IMR-90 (cell line): Measurements from ENCODE around the gene DCLK1. TPM values are rescaled to one million over a fixed set of nuclear protein-coding genes. Genes with fewer than 3 reads are reported as not detected.

Experiments used
- ATAC-seq: fragments of 200-7000 bp; cut with Tn5 transposase; 2 replicates; pipeline ENCODE4 v1.9.1; 2020; ENCODE audit warnings: low read depth, mild to moderate bottlenecking, moderate library complexity
- BruUV-seq: library from RNA; stranded (reverse); fragments of 400-500 nt; replicated peaks from 2 replicates; lab custom pipeline; 2021; lab: Mats Ljungman, UMichigan
- CTCF ChIA-PET: fragments of 300-600 bp; formaldehyde crosslinking; extraction: SDS; loops from one replicate; lab custom pipeline; 2021; ENCODE audit warnings: antibody characterized with exemption; lab: Yijun Ruan, JAX
- POLR2A ChIA-PET: fragments of 300-600 bp; sonication (Branson Sonifier 250); formaldehyde crosslinking; loops from one replicate; lab custom pipeline; 2022; ENCODE audit warnings: antibody characterized with exemption; ENCODE audit not compliant: unreplicated experiment; lab: Charles Lee
- DNase-seq: peaks from one replicate; pipeline ENCODE4 v3.0.0; 2013
- H2AFZ ChIP-seq: replicated peaks from 2 replicates; pipeline ENCODE3; 2013; ENCODE audit warnings: low read length, mild to moderate bottlenecking; ENCODE audit not compliant: poor library complexity
- H2AK5ac ChIP-seq: 2 replicates; pipeline ENCODE4 v1.6.1; 2013; ENCODE audit warnings: low read depth, low read length, inconsistent platforms
- H2AK9ac ChIP-seq: replicated peaks from 2 replicates; pipeline ENCODE3; 2013; ENCODE audit warnings: mild to moderate bottlenecking, low read depth, low read length, moderate library complexity; ENCODE audit not compliant: poor library complexity
- H2BK120ac ChIP-seq: 2 replicates; pipeline ENCODE4 v1.6.1; 2013; ENCODE audit warnings: low read depth, low read length, inconsistent platforms
- H2BK15ac ChIP-seq: 3 replicates; pipeline ENCODE4 v1.6.1; 2013; ENCODE audit warnings: low read depth, low read length, inconsistent platforms
- H2BK20ac ChIP-seq: 2 replicates; pipeline ENCODE4 v1.6.1; 2013; ENCODE audit warnings: low read depth, mild to moderate bottlenecking, inconsistent platforms, low read length, moderate library complexity
- H2BK5ac ChIP-seq: 2 replicates; pipeline ENCODE4 v1.6.1; 2013; ENCODE audit warnings: mild to moderate bottlenecking, low read depth, low read length, inconsistent platforms; ENCODE audit not compliant: poor library complexity, severe bottlenecking
- H3K14ac ChIP-seq: replicated peaks from 2 replicates; pipeline ENCODE4 v1.6.1; 2013; ENCODE audit warnings: low read depth, low read length, inconsistent platforms
- H3K18ac ChIP-seq: 2 replicates; pipeline ENCODE4 v1.6.1; 2013; ENCODE audit warnings: low read depth, low read length, control low read depth
- H3K23ac ChIP-seq: 2 replicates; pipeline ENCODE4 v1.6.1; 2013; ENCODE audit warnings: low read depth, low read length, inconsistent platforms
- H3K27ac ChIP-seq: 2 replicates; pipeline ENCODE4 v1.5.1; 2013; ENCODE audit warnings: mild to moderate bottlenecking, control low read depth, low read length; ENCODE audit not compliant: insufficient read depth
- H3K27me3 ChIP-seq: 2 replicates; pipeline ENCODE4 v1.6.1; 2013; ENCODE audit warnings: low read length; ENCODE audit not compliant: control insufficient read depth, insufficient read depth
- H3K36me3 ChIP-seq: 2 replicates; pipeline ENCODE4 v1.6.1; 2013; ENCODE audit warnings: low read length, mixed read lengths; ENCODE audit not compliant: control insufficient read depth, insufficient read depth
- H3K4ac ChIP-seq: 2 replicates; pipeline ENCODE4 v1.6.1; 2013; ENCODE audit warnings: low read depth, low read length, inconsistent platforms
- H3K4me1 ChIP-seq: 2 replicates; pipeline ENCODE4 v1.6.1; 2013; ENCODE audit warnings: low read length, mixed read lengths; ENCODE audit not compliant: control insufficient read depth, insufficient read depth
- H3K4me2 ChIP-seq: 2 replicates; pipeline ENCODE4 v1.6.1; 2013; ENCODE audit warnings: low read depth, mild to moderate bottlenecking, control low read depth, low read length, moderate library complexity
- H3K4me3 ChIP-seq: 2 replicates; pipeline ENCODE4 v1.5.1; 2013; ENCODE audit warnings: low read depth, mild to moderate bottlenecking, control low read depth, low read length, moderate library complexity; ENCODE audit not compliant: insufficient read depth
- H3K56ac ChIP-seq: 2 replicates; pipeline ENCODE4 v1.6.1; 2013; ENCODE audit warnings: low read length, inconsistent platforms; ENCODE audit not compliant: insufficient read depth; ENCODE audit errors: extremely low read depth
- H3K79me1 ChIP-seq, 2 experiments: 2 replicates each; pipeline ENCODE4 v1.6.1; 2013; ENCODE audit warnings: low read length in 2 of 2, inconsistent platforms in 1 of 2, low read depth in 1 of 2
- H3K9ac ChIP-seq: 2 replicates; pipeline ENCODE4 v1.6.1; 2013; ENCODE audit warnings: low read depth, low read length, control low read depth
- H3K9me1 ChIP-seq: 2 replicates; pipeline ENCODE4 v1.6.1; 2013; ENCODE audit warnings: low read length, inconsistent platforms; ENCODE audit not compliant: insufficient read depth
- H3K9me3 ChIP-seq: 2 replicates; pipeline ENCODE4 v1.6.1; 2013; ENCODE audit warnings: low read length; ENCODE audit not compliant: control insufficient read depth, insufficient read depth
- H4K20me1 ChIP-seq: 2 replicates; pipeline ENCODE4 v1.6.1; 2013; ENCODE audit warnings: low read length, inconsistent platforms; ENCODE audit not compliant: insufficient read depth
- H4K5ac ChIP-seq: 2 replicates; pipeline ENCODE4 v1.6.1; 2013; ENCODE audit warnings: mild to moderate bottlenecking, low read depth, low read length, control low read depth
- H4K8ac ChIP-seq, 2 experiments: 2 replicates each; pipeline ENCODE4 v1.6.1; 2013; ENCODE audit warnings: low read depth in 2 of 2, low read length in 2 of 2, control low read depth in 1 of 2, inconsistent platforms in 1 of 2
- H4K91ac ChIP-seq: 2 replicates; pipeline ENCODE4 v1.6.1; 2013; ENCODE audit warnings: low read depth, low read length, inconsistent platforms; ENCODE audit not compliant: insufficient read depth
- BHLHE40 ChIP-seq: fragments of 150-350 bp; IDR thresholded peaks from 2 replicates; pipeline ENCODE4 v1.6.1; 2016; ENCODE audit warnings: mild to moderate bottlenecking, low read depth, low read length
- CEBPB ChIP-seq: IDR thresholded peaks from 2 replicates; pipeline ENCODE4 v1.6.1; 2012; ENCODE audit warnings: low read depth, low read length, improper control_type of control experiment
- CHD1 ChIP-seq: IDR thresholded peaks from 2 replicates; pipeline ENCODE4 v1.6.1; 2012; ENCODE audit warnings: low read depth, low read length, improper control_type of control experiment
- FOS ChIP-seq: fragments of 150-350 bp; IDR thresholded peaks from 2 replicates; pipeline ENCODE4 v1.6.1; 2016; ENCODE audit warnings: low read depth, low read length
- MAFK ChIP-seq: IDR thresholded peaks from 2 replicates; pipeline ENCODE4 v1.6.1; 2012; ENCODE audit warnings: low read depth, low read length, improper control_type of control experiment
- NFE2L2 ChIP-seq: fragments of 150-350 bp; IDR thresholded peaks from 2 replicates; pipeline ENCODE4 v1.6.1; 2016; ENCODE audit warnings: low read depth, mild to moderate bottlenecking, low read length
- POLR2A ChIP-seq: IDR thresholded peaks from 2 replicates; pipeline ENCODE4 v1.6.1; 2012; ENCODE audit warnings: mild to moderate bottlenecking, low read depth, low read length
- RAD21 ChIP-seq: IDR thresholded peaks from 2 replicates; pipeline ENCODE4 v1.6.1; 2012; ENCODE audit warnings: low read length, improper control_type of control experiment
- RCOR1 ChIP-seq: IDR thresholded peaks from 2 replicates; pipeline ENCODE4 v1.6.1; 2012; ENCODE audit warnings: mild to moderate bottlenecking, low read length, improper control_type of control experiment; ENCODE audit not compliant: insufficient replicate concordance
- RFX5 ChIP-seq: IDR thresholded peaks from 2 replicates; pipeline ENCODE4 v1.8.0; 2012; ENCODE audit warnings: low read depth, mild to moderate bottlenecking, low read length, moderate library complexity
- WGBS, 2 experiments: methylation state at CpG; one replicate each; pipeline versions ENCODE4 v1.1.5 to v1.1.7; 2013; ENCODE audit warnings: missing lambda C conversion rate in 2 of 2; ENCODE audit not compliant: insufficient read length in 1 of 2; ENCODE audit errors: extremely low coverage in 2 of 2; 5-methylcytosine and 5-hydroxymethylcytosine counted together
- dilution Hi-C: fragments of 300-500 bp; cut with HindIII; formaldehyde crosslinking; loops from one replicate; pipeline ENCODE4 v1.14.3; 2018; ENCODE audit warnings: low sequenced_read_pairs; ENCODE audit not compliant: unreplicated experiment
- in situ Hi-C: fragments of 300-500 bp; cut with MboI; formaldehyde crosslinking; loops from 3 replicates; pipeline ENCODE4 v1.14.3; 2019; ENCODE audit warnings: low sequenced_read_pairs, inconsistent platforms, mixed read lengths
- intact Hi-C: fragments of 100-400 bp; cut with micrococcal nuclease; formaldehyde crosslinking; loops from 2 replicates; pipeline ENCODE4 v1.10.0; 2022
- polyA plus RNA-seq, 3 experiments: library from polyadenylated mRNA; depleted of rRNA; stranded (reverse); fragments of >200 nt; gene quantifications; 2 replicates each; pipeline ENCODE4 v1.2.3, GENCODE V29; 2012; ENCODE audit warnings: low replicate concordance in 1 of 3
- total RNA-seq: library from RNA; depleted of rRNA; stranded (reverse); fragments of >200 nt; gene quantifications from 2 replicates; pipeline ENCODE4 v1.2.3, GENCODE V29; 2012
- TF ChIP-seq, protein P1 (sequence below): fragments of 150-350 bp; IDR thresholded peaks from 2 replicates; pipeline ENCODE4 v1.6.1; 2017; ENCODE audit warnings: mild to moderate bottlenecking, antibody characterized with exemption, low read length, low read depth
- TF ChIP-seq, protein P2 (sequence below): conservative IDR thresholded peaks from 2 replicates; pipeline ENCODE4 v1.5.1; 2012; ENCODE audit warnings: mild to moderate bottlenecking, low read depth, low read length, improper control_type of control experiment
- TF ChIP-seq, protein P3 (sequence below): fragments of 150-350 bp; IDR thresholded peaks from 2 replicates; pipeline ENCODE4 v1.6.1; 2016; ENCODE audit warnings: low read depth, mild to moderate bottlenecking, low read length, moderate library complexity, borderline replicate concordance

DCLK1 gene
- total and polyA plus RNA-seq, 2 of the 4 experiments (the other 2 are of a cell fraction) = under 0.01 to 0.02 TPM

DNA sequence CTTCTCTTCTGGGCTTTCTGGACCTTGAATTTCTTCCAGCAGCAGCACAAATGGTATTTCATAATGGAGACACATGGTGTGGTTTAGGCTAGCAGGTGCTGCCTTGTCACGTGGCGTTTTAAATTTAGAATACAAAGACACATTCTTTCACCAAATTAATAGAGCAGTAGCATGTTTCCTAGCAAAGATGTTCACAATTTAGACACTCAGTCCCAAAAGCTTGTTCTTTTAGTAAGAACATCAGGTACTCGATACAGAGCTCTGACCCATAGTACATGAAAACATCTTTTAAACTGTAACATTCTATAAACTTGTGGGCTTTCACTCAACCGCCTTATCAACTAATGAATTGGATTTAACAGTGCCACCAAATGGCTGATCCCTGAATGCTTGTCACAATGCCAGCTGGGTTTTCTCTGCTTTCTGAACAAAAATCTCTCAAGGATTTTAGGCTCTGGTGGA is 290.1 kb downstream of the DCLK1 start:
- H2BK120ac ChIP-seq = no peak overlapping the region
- no peak overlapping the region for H3K14ac ChIP-seq
- peaks cover 2% of the 10 kb centered on the region for H3K4me1 ChIP-seq
- in situ Hi-C loops (no loop called here), dilution Hi-C loops (no loop called here), intact Hi-C loops (no loop called here)
- no peak overlapping the region for H3K4me2 ChIP-seq
- POLR2A ChIA-PET = no interaction called here
- H4K5ac ChIP-seq = no peak overlapping the region
- H3K79me1 ChIP-seq = no peaks in the 10 kb centered on the region
- no peak overlapping the region for H2AFZ ChIP-seq
- H3K9me3 ChIP-seq = no peaks in the 10 kb centered on the region
- no CpG with 5 or more reads among the region's 4 CpGs for WGBS, 2 experiments
- BruUV-seq = no TSS peak
- no peaks in the 10 kb centered on the region for H3K9me1 ChIP-seq
- no peak overlapping the region for H3K23ac ChIP-seq
- H4K8ac ChIP-seq = no peak overlapping the region
- H3K4me3 ChIP-seq = no peak overlapping the region
- no peaks in the 10 kb centered on the region for H4K20me1 ChIP-seq
- no peaks in the 10 kb centered on the region for H3K27me3 ChIP-seq
- DNase-seq (no peak), ATAC-seq (no peak)
- CTCF ChIA-PET = interaction anchor here (0.6 kb wide), 1 partner anchor 113 kb away, joined by 9 read pairs; no protein-coding TSS in a partner anchor
- H3K18ac ChIP-seq = no peak overlapping the region
- no peak overlapping the region for H2AK9ac ChIP-seq
- H3K56ac ChIP-seq = no peak overlapping the region
- no peak overlapping the region for H4K91ac ChIP-seq
- no peak overlapping the region for H3K27ac ChIP-seq
- H3K36me3 ChIP-seq = no peaks in the 10 kb centered on the region
- no peak overlapping the region for H3K9ac ChIP-seq
- H2BK20ac ChIP-seq = no peak overlapping the region
- TF ChIP-seq, protein P1, sequence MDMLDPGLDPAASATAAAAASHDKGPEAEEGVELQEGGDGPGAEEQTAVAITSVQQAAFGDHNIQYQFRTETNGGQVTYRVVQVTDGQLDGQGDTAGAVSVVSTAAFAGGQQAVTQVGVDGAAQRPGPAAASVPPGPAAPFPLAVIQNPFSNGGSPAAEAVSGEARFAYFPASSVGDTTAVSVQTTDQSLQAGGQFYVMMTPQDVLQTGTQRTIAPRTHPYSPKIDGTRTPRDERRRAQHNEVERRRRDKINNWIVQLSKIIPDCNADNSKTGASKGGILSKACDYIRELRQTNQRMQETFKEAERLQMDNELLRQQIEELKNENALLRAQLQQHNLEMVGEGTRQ = no peak
- TF ChIP-seq, protein P2, sequence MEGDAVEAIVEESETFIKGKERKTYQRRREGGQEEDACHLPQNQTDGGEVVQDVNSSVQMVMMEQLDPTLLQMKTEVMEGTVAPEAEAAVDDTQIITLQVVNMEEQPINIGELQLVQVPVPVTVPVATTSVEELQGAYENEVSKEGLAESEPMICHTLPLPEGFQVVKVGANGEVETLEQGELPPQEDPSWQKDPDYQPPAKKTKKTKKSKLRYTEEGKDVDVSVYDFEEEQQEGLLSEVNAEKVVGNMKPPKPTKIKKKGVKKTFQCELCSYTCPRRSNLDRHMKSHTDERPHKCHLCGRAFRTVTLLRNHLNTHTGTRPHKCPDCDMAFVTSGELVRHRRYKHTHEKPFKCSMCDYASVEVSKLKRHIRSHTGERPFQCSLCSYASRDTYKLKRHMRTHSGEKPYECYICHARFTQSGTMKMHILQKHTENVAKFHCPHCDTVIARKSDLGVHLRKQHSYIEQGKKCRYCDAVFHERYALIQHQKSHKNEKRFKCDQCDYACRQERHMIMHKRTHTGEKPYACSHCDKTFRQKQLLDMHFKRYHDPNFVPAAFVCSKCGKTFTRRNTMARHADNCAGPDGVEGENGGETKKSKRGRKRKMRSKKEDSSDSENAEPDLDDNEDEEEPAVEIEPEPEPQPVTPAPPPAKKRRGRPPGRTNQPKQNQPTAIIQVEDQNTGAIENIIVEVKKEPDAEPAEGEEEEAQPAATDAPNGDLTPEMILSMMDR = no peak
- no peak for TF ChIP-seq RFX5
- TF ChIP-seq POLR2A = no peak
- no peak for TF ChIP-seq BHLHE40
- TF ChIP-seq NFE2L2 = no peak
- no peak for TF ChIP-seq MAFK
- TF ChIP-seq, protein P3, sequence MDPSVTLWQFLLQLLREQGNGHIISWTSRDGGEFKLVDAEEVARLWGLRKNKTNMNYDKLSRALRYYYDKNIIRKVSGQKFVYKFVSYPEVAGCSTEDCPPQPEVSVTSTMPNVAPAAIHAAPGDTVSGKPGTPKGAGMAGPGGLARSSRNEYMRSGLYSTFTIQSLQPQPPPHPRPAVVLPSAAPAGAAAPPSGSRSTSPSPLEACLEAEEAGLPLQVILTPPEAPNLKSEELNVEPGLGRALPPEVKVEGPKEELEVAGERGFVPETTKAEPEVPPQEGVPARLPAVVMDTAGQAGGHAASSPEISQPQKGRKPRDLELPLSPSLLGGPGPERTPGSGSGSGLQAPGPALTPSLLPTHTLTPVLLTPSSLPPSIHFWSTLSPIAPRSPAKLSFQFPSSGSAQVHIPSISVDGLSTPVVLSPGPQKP = no peak
- TF ChIP-seq CHD1 = no peak
- no peak for TF ChIP-seq CEBPB
- TF ChIP-seq RCOR1 = no peak
- no peak for TF ChIP-seq FOS
- no peak for TF ChIP-seq RAD21
- no peak overlapping the region for H3K4ac ChIP-seq
- H2BK5ac ChIP-seq = no peak overlapping the region
- H2BK15ac ChIP-seq = no peak overlapping the region
- no peak overlapping the region for H2AK5ac ChIP-seq
